Measurements from ENCODE around the gene CCR9.

- TF ChIP-seq CTCF (IDR thresholded peaks at IDR 0.05; ENCODE audit: insufficient read depth, low read length, poor library complexity, severe bottlenecking) (peak; percentile 65), EZH2phosphoT487 (conservative IDR thresholded peaks at IDR 0.05; ENCODE audit: low read length) (no peak)
These were observed 42.8 kb downstream of the CCR9 start for GRCh38 chr3:45929042-45929679.
